HG03025 (cell line): ENCODE measurements around the gene ARSB.
"Not testable (repeated sequence)": the region's sequence is repeated elsewhere in the genome, so short reads cannot be mapped to it uniquely, and the experiment has no call there.

Experiments
- ATAC-seq: cut with Tn5 transposase; IDR thresholded peaks from one replicate; pipeline ENCODE4 v1.9.1; 2021; ENCODE audit warnings: mild to moderate bottlenecking, moderate library complexity; ENCODE audit not compliant: unreplicated experiment, low FRiP score

Gene ARSB

GRCh38 chr5:78791501-78792100, 193.5 kb downstream of the ARSB start:
- no peak for ATAC-seq

DNA sequence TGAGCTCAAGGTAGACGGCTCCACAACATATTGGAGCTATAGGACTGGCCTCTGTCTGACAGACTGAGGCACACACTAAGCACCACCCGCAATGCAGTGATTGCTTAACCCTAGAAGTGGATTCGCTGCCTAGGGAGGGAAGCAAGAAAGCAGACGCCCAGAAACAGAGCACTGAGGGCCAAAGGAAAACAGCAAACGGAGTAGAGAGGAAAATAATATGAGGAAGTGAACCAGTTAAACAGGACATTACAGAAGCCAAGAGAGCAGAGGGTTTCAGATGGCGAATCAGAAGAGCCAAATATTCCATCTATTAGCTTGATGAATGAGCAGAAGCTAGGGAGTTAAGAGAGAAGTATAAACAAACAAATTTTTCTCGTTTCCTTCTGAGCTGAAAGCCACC, 197.3 kb downstream of the ARSB start:
- ATAC-seq = no peak

DNA sequence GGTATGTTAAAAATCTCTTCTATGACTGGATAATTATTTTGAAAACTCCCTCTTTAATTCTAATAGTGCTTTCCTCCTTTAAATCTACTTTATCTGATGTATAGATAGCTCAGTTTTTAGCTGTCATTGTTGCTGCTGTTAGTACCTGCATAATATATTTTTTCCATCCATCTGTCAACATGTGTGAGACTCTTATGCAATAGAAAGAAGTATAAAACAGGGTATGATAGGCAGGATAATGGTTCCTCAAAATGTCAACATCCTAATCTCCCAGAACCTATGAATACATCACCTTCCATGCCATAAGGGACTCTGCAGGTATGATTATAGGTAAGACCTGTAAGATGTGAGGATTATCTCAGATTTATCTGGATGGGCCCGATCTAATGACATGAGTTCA, 199.7 kb downstream of the ARSB start:
- ATAC-seq = no peak

GRCh38 chr5:78783434-78784130, 201.5 kb downstream of the ARSB start:
- ATAC-seq = no peak

GRCh38 chr5:78782728-78783127, 202.4 kb downstream of the ARSB start:
- ATAC-seq = no peak

- ATAC-seq = no peak
Measured at GRCh38 chr5:78781611-78782286, 203.4 kb downstream of the ARSB start.

- no peak for ATAC-seq
Measured at GRCh38 chr5:78779771-78780616, 205.1 kb downstream of the ARSB start.

DNA sequence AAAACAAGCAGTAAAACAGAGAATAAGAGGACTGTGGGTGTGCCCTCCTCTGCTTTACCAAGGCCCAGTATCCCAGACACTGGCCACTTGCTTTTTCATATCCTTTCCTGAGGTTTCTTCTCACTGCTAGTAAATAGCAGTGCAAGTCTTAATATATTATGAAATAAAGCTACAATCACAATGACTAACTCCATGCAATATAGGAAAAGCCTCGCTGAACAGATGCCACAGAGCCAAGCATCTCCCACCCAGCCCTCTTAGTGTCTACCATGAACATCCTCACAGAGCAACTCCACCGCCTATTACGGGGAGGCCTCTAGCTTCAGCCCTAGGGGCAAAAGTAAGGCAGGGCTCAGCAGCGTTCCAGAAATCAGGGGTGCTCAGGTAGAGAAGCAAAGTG, 205.8 kb downstream of the ARSB start:
- no peak for ATAC-seq

- ATAC-seq = no peak
Measured at GRCh38 chr5:78778538-78778937, 206.6 kb downstream of the ARSB start.

DNA sequence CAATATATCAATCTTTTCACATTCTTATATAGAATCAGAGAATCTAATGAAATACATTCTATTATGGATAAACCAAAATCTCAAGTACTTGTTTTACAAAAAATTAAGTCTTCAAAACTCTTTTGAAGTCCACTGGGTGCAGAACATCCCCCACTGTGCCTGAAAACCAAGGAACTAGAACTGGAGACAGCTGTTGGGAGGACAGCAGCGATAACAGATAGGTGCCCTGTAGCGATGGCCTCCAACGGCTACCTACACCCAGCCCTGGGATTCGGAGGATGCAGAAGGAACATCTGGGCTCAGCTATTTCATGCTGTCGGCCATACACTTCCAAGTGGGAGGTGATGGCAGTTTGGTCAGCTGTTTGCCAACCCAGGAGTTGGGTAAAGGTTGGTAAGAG, 207.2 kb downstream of the ARSB start:
- ATAC-seq = no peak

DNA sequence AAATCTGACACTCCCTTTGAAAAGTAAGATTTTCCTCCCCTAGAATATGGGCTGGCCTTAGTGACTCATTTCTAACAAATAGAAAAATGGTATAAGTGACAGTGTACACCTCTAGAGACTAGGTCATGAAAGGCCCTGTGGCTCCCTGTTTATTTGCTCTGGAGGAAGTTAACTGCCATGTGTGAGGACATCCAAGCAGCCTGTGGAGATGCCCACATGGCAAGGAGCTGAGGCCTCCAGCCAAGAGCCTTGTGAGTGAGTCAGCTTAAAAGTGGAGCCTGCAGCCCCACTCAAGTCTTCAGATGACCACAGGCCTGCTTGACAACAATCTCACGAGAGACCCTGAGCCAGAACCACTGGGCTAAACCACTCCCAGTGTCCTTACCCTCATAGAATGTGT, 208.5 kb downstream of the ARSB start:
- ATAC-seq = no peak

DNA sequence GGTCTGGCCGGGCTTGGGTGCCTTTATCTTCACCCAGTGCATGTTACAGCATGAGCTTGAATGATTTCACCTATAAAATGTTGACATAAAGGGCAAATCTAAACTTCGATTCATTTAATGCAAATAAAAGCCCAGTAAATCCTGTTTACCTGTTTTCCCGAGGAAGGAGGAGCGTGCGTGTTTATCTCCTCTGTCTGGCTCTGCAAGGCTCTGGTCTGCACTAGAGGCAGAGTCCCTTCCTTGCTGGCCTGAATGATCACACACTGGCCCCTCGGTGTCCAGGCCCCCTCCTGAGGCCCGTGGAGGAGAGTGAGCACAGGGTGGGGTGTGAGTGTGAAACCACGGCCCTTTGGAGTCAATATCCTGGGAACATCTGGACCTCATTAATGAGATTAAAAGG, 211.5 kb downstream of the ARSB start:
- ATAC-seq = no peak

DNA sequence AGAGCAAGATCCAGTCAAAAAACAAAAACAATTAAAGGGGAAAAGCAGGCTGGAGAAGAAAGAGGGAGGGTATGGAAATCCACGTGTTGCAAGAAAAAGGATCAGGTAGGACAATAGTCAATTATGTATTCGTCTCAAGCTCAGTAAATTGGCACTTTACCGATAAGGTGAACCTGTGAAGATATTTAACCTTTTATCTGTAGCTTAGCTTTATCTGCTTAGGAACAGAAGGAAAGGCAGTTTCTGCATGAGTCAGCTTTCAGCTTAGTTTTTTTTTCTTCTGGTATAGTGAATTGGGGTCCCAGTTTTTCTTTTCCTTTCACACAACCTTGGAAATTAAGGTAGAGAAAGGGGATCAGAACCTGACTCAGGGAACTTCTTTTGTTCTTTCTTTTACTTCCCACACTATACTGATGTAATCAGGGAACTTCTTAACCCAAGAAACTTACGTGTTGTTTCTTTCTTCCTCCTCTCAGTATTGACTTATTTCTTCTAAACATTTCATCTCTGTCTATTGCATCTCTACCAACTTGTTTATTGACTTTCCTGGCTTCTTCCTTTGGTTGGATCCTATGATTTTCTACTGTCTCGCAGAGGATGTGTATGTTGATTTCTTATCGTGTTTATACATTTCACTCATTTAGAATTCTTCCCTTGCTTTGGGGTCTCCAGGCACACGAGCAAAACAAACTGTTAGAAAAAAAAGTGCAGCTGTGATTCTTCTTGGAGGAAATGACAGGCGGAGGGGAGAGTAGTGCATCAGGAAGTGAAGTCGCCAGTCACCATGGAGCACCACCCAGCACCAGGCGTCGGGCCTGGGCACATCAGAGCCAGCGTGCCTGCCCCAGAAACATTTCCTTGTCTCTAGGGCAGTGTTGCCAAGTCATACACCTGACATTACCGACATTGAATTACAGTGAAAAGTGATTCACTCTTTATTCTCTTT, 213.6 kb downstream of the ARSB start:
- no peak for ATAC-seq

- no peak for ATAC-seq
Measured at GRCh38 chr5:78768781-78769380, 216.2 kb downstream of the ARSB start.

DNA sequence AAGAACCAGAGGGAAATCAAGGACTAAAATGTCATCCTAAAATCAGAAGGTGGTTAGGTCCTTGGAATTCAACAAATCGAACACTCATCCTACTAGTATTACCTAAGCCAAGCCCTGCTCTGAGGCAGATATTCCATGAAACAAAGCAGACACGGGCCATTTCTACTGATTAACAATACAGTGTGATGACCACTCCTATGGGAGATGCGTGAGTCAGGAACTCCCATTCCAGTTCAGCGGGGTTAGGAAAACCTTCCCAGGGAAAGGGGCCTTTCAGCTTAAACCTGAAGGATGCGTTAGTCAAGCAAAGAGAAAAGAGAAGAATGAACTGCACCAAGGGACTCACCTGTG, 218.7 kb downstream of the ARSB start:
- ATAC-seq = no peak

GRCh38 chr5:78765756-78766411, 219.2 kb downstream of the ARSB start:
- no peak for ATAC-seq

DNA sequence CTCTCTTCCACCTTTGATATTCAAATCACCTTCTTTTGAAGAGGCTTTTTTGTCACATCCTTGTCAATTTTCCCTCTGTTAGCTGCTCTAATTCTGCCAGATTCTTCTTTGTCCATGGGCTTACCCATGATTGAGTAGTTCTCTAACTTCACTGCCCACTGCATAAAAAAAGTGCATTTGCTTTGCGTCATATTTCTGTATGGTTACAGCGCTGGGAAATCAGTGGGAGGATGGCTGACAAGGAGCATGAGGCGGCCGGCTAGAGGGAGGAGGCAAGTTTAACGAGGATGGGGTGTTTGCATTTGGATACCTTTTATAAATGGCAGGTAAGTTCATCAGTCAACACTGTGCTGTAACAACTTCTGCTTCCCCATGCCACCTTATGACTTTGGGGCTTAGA, 220.0 kb downstream of the ARSB start:
- no peak for ATAC-seq

DNA sequence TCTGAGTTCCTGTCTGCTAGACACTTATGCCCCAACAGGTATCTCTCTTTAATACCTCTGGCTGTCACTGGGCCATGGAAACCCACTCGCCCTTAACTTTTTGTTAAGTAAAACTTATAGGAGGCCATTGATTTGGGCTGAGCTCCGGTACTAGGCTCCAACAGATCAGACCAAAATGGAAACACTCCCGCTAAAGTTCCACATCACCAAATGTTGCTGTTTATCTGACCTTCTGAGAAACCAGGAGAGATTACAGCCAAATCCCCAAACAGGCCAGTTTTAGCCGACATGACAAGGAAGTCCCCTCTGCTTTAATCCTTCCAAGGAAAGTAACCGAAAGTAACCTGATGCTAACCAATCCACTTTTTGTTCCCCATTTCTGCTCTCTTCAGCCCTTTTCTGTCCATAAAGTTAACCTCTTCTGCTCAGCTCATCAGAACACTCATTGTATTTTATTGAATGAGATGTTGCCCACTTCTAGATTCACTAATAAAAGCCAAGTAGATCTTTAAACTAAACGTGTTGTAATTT, 221.4 kb downstream of the ARSB start:
- ATAC-seq = no peak

DNA sequence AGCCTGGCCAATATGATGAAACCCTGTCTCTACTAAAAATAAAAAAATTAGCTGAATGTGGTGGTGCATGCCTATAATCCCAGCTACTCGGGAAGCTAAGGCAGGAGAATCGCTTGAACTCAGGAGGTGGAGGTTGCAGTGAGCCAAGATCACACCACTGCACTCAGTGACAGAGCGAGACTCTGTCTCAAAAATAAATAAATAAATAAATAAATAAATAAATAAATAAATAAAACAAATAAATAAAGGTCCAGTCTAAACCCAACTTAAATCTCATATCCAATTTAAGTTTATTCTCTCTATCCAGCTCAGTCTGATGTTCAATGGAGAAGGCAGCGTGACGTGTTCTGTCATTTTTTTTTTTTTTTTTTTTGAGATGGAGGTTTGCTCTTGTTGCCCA, 222.4 kb downstream of the ARSB start:
- not testable (repeated sequence) for ATAC-seq
